Neuronal stem cell (in vitro differentiated cells): Measurements from ENCODE around the gene FBXO45.
"Not testable (repeated sequence)": the region's sequence is repeated elsewhere in the genome, so short reads cannot be mapped to it uniquely, and the experiment has no call there.

ENCODE experiments used
- DNase-seq: peaks from one replicate; pipeline ENCODE4 v3.0.0-alpha.2; 2013; ENCODE audit warnings: low spot score
- H2AFZ ChIP-seq: one replicate; pipeline ENCODE4 v1.6.1; 2013; ENCODE audit warnings: mild to moderate bottlenecking, low read length, inconsistent platforms
- H2AK5ac ChIP-seq: 2 replicates; pipeline ENCODE4 v1.6.1; 2013; ENCODE audit warnings: low read depth, mild to moderate bottlenecking, inconsistent platforms, low read length, moderate library complexity, mixed read lengths
- H2BK120ac ChIP-seq: 2 replicates; pipeline ENCODE4 v1.6.1; 2013; ENCODE audit warnings: low read depth, mild to moderate bottlenecking, inconsistent platforms, low read length, moderate library complexity, mixed read lengths
- H2BK12ac ChIP-seq: one replicate; pipeline ENCODE4 v1.6.1; 2013; ENCODE audit warnings: low read length, inconsistent platforms
- H2BK15ac ChIP-seq: 2 replicates; pipeline ENCODE4 v1.6.1; 2013; ENCODE audit warnings: mild to moderate bottlenecking, low read length, inconsistent platforms, mixed read lengths
- H2BK5ac ChIP-seq: one replicate; pipeline ENCODE4 v1.6.1; 2013; ENCODE audit warnings: inconsistent platforms, mild to moderate bottlenecking, low read length, moderate library complexity
- H3K14ac ChIP-seq: one replicate; pipeline ENCODE4 v1.6.1; 2013; ENCODE audit warnings: low read length, inconsistent platforms
- H3K18ac ChIP-seq: 2 replicates; pipeline ENCODE4 v1.6.1; 2013; ENCODE audit warnings: low read length, inconsistent platforms
- H3K23ac ChIP-seq: 2 replicates; pipeline ENCODE4 v1.6.1; 2013; ENCODE audit warnings: low read depth, mild to moderate bottlenecking, mixed read lengths, low read length, inconsistent platforms; ENCODE audit not compliant: poor library complexity
- H3K27ac ChIP-seq: replicated peaks from 3 replicates; pipeline ENCODE4 v1.5.1; 2013; ENCODE audit warnings: low read length, inconsistent platforms
- H3K27me3 ChIP-seq, 3 experiments: 2 replicates each; pipeline ENCODE4 v1.6.1; 2013; ENCODE audit warnings: low read length in 3 of 3, mild to moderate bottlenecking in 2 of 3, inconsistent platforms in 1 of 3, low read depth in 1 of 3, mixed read lengths in 1 of 3, moderate library complexity in 1 of 3; ENCODE audit not compliant: control insufficient read depth in 3 of 3, insufficient read depth in 3 of 3
- H3K36me3 ChIP-seq, 2 donors: replicated peaks in 1 of 2; 2 replicates each; pipeline ENCODE4 v1.6.1; 2013; ENCODE audit warnings: low read length in 2 of 2; ENCODE audit not compliant: control insufficient read depth in 2 of 2, insufficient read depth in 2 of 2
- H3K4ac ChIP-seq: 2 replicates; pipeline ENCODE4 v1.6.1; 2013; ENCODE audit warnings: inconsistent platforms, mild to moderate bottlenecking, low read length, moderate library complexity
- H3K4me1 ChIP-seq, 2 donors: 1 replicate in 1 of 2; 2 replicates in 1 of 2; pipeline ENCODE4 v1.6.1; 2013; ENCODE audit warnings: low read length in 2 of 2, low read depth in 1 of 2; ENCODE audit not compliant: control insufficient read depth in 2 of 2, insufficient read depth in 1 of 2
- H3K4me2 ChIP-seq: one replicate; pipeline ENCODE4 v1.6.1; 2013; ENCODE audit warnings: mild to moderate bottlenecking, low read length, inconsistent platforms; ENCODE audit not compliant: insufficient read depth, poor library complexity, severe bottlenecking
- H3K4me3 ChIP-seq, 2 donors: 2 replicates each; pipeline ENCODE4 v1.5.1; 2013; ENCODE audit warnings: low read length in 2 of 2, mild to moderate bottlenecking in 2 of 2, inconsistent platforms in 1 of 2, moderate library complexity in 1 of 2
- H3K79me1 ChIP-seq: one replicate; pipeline ENCODE4 v1.6.1; 2013; ENCODE audit warnings: low read depth, mild to moderate bottlenecking, inconsistent platforms, low read length, moderate library complexity
- H3K9ac ChIP-seq: one replicate; pipeline ENCODE4 v1.6.1; 2013; ENCODE audit warnings: mild to moderate bottlenecking, low read depth, low read length, inconsistent platforms; ENCODE audit not compliant: poor library complexity
- H3K9me3 ChIP-seq, 2 donors: replicated peaks in 1 of 2; 2 replicates each; pipeline versions ENCODE3 to v1.6.1; 2013; ENCODE audit warnings: low read length in 2 of 2, mild to moderate bottlenecking in 2 of 2, inconsistent platforms in 1 of 2, low read depth in 1 of 2, mixed read lengths in 1 of 2, moderate library complexity in 1 of 2; ENCODE audit not compliant: control insufficient read depth in 2 of 2, insufficient read depth in 1 of 2
- H4K8ac ChIP-seq: one replicate; pipeline ENCODE4 v1.6.1; 2013; ENCODE audit warnings: low read depth, mild to moderate bottlenecking, inconsistent platforms, low read length, moderate library complexity
- H4K91ac ChIP-seq: one replicate; pipeline ENCODE4 v1.6.1; 2013; ENCODE audit warnings: low read length, low read depth, mild to moderate bottlenecking, inconsistent platforms; ENCODE audit not compliant: poor library complexity
- WGBS, 2 donors: extraction: QIAGEN DNeasy Blood & Tissue Kit; methylation state at CpG; one replicate each; pipeline ENCODE4 v1.1.7; 2013; ENCODE audit warnings: missing lambda C conversion rate in 2 of 2, mixed read lengths in 1 of 2; ENCODE audit not compliant: insufficient read length in 2 of 2, insufficient replicate concordance in 1 of 2; ENCODE audit errors: extremely low coverage in 2 of 2; 5-methylcytosine and 5-hydroxymethylcytosine counted together

The FBXO45 gene

DNA sequence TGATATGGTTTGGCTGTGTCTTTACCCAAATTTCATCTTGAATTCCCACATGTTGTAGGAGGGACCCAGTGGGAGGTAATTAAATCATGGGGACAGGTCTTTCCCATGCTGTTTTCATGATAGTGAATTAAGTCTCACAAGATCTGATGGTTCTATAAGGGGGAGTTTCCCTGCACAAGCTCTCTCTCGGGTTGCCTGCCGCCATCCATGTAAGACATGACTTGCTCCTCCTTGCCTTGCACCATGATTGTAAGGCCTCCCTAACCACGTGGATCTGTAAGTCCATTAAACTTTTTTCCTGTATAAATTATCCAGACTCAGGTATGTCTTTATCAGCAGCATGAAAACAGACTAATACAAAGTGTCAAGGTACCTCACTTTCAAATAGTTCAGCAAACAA, 18.3 kb upstream of the FBXO45 start:
- not testable (repeated sequence) for H3K27ac ChIP-seq, H3K18ac ChIP-seq, H3K9ac ChIP-seq, H2BK15ac ChIP-seq, H2BK12ac ChIP-seq, H3K14ac ChIP-seq, H2BK5ac ChIP-seq, H2AK5ac ChIP-seq, H4K91ac ChIP-seq, H3K79me1 ChIP-seq, H3K23ac ChIP-seq, H3K4ac ChIP-seq, H4K8ac ChIP-seq, H2AFZ ChIP-seq, H3K4me2 ChIP-seq, H3K4me3 ChIP-seq, DNase-seq, H3K4me1 ChIP-seq, H3K27me3 ChIP-seq, H2BK120ac ChIP-seq, H3K36me3 ChIP-seq
- WGBS, 2 donors, result no CpG with 5 or more reads among the region's 3 CpGs
- peaks cover 1 to 17% of the 10 kb centered on the region in 2 donors for H3K9me3 ChIP-seq

DNA sequence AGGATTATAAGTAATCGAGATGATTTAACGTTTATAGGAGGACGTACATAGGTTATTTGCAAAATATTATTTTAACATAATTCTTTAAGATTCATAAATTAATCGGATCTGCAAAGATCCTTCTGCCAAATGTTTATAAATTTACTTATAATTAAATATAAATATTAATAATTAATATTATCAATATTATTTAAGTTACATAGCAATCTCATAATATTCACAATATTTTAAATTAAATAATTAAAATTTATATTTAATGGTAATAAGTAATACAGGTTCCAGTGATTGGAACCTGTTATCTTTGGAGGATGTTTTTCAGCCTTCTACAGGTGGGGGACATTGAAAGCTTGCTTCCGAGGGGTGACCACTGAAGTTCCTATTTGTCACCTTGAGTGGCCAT, 16.2 kb upstream of the FBXO45 start:
- WGBS, 2 donors, result no CpG with 5 or more reads among the region's 5 CpGs

DNA sequence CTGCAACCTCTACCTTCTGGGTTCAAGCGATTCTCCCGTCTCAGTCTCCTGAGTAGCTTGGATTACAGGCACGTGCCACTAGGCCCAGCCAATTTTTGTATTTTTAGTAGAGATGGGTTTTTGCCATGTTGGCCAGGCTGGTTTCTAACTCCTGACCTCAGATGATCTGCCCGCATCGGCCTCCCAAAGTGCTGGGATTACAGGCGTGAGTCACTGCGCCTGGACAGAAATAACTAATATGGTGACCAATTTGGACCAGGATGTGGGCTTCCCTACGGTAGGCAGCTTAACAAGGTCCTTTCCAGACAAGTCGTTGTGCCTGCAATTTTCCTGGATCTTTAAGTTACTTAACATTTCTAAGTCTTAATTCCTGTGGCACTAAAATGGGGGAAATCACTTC, 14.9 kb upstream of the FBXO45 start:
- Histone ChIP-seq H3K9me3 (peaks cover 1 to 17% of the 10 kb centered on the region in 2 donors), H2BK5ac (no peak overlapping the region), H3K36me3 (peaks cover 2 to 6% of the 10 kb centered on the region in 2 donors), H2BK15ac (no peak overlapping the region), H2AK5ac (no peak overlapping the region), H2AFZ (no peak overlapping the region), H3K27ac (no peak overlapping the region), H3K27me3 (no peaks in the 10 kb centered on the region), H3K4me2 (no peak overlapping the region), H3K4me1 (no peaks in the 10 kb centered on the region), H3K4me3 (no peak overlapping the region), H2BK120ac (no peak overlapping the region), H3K79me1 (no peaks in the 10 kb centered on the region), H4K8ac (no peak overlapping the region), H3K18ac (no peak overlapping the region), H3K14ac (no peak overlapping the region), H3K4ac (no peak overlapping the region), H2BK12ac (no peak overlapping the region), H4K91ac (no peak overlapping the region), H3K9ac (no peak overlapping the region), H3K23ac (no peak overlapping the region)
- no CpG with 5 or more reads among the region's 9 CpGs for WGBS, 2 donors
- DNase-seq, result no peak

More for the DNA sequence above, 16.2 kb upstream of the FBXO45 start:
- Histone ChIP-seq H3K4me3 (no peak overlapping the region), H3K9me3 (peaks cover 1 to 17% of the 10 kb centered on the region in 2 donors), H3K18ac (no peak overlapping the region), H2BK120ac (no peak overlapping the region), H2BK12ac (no peak overlapping the region), H4K8ac (no peak overlapping the region), H3K14ac (no peak overlapping the region), H3K9ac (no peak overlapping the region), H4K91ac (no peak overlapping the region), H3K23ac (no peak overlapping the region), H3K36me3 (peaks cover 2 to 6% of the 10 kb centered on the region in 2 donors), H2AFZ (no peak overlapping the region), H2BK15ac (no peak overlapping the region), H3K4me2 (no peak overlapping the region), H3K27me3 (no peaks in the 10 kb centered on the region), H3K4ac (no peak overlapping the region), H3K27ac (no peak overlapping the region), H3K79me1 (no peaks in the 10 kb centered on the region), H2BK5ac (no peak overlapping the region), H3K4me1 (no peaks in the 10 kb centered on the region), H2AK5ac (no peak overlapping the region)
- no peak for DNase-seq

DNA sequence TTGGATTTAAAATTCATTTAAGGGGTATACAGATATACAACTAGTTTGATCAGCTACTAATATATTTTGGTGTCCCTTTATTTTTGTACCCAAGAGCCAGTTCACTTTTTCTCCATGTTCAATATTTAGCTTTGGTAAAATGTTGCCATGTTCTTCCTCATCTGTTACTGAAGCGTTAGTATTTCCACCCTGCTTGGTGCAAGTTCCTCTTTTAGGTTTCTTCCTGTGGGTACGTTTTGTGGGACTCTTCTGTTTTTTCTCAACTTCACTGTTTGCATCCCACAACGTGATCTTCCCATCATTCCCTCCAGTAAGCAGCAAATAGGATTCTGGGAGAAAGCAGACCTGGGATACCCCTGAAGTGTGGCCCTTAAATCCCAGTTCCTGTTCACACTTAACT, 14.3 kb upstream of the FBXO45 start:
- no peak overlapping the region for H2BK120ac ChIP-seq
- no peaks in the 10 kb centered on the region for H3K79me1 ChIP-seq
- no peak overlapping the region for H4K91ac ChIP-seq
- no CpG with 5 or more reads among the region's 3 CpGs for WGBS, 2 donors
- no peak overlapping the region for H3K18ac ChIP-seq
- H2BK5ac ChIP-seq, result no peak overlapping the region
- no peak overlapping the region for H3K27ac ChIP-seq
- H3K14ac ChIP-seq, result no peak overlapping the region
- H3K4me2 ChIP-seq, result no peak overlapping the region
- no peak overlapping the region for H2AK5ac ChIP-seq
- H2BK12ac ChIP-seq, result no peak overlapping the region
- H3K23ac ChIP-seq, result no peak overlapping the region
- no peaks in the 10 kb centered on the region for H3K27me3 ChIP-seq
- no peak overlapping the region for H2AFZ ChIP-seq
- peaks cover 1 to 13% of the 10 kb centered on the region in 2 donors for H3K9me3 ChIP-seq
- no peak overlapping the region for H2BK15ac ChIP-seq
- no peak overlapping the region for H4K8ac ChIP-seq
- no peak overlapping the region for H3K9ac ChIP-seq
- H3K4me1 ChIP-seq, result no peaks in the 10 kb centered on the region
- no peak overlapping the region for H3K4ac ChIP-seq
- DNase-seq, result no peak
- H3K36me3 ChIP-seq, result peaks cover 2 to 10% of the 10 kb centered on the region in 2 donors
- no peak overlapping the region for H3K4me3 ChIP-seq
